SU-DHL-6 (cell line): ENCODE data around the gene RBM25.

Source experiments
- H2AFZ ChIP-seq: fragments of 200-600 bp; sonication (generic); 2 replicates; pipeline ENCODE4 v1.6.1; 2014; ENCODE audit warnings: low read depth, mild to moderate bottlenecking, moderate library complexity, mixed read lengths, antibody characterized with exemption, low read length; ENCODE audit not compliant: severe bottlenecking
- H3F3A ChIP-seq: fragments of 200-600 bp; shearing (Covaris generic); 2 replicates; pipeline ENCODE4 v1.6.0; 2016; ENCODE audit warnings: antibody characterized with exemption, mild to moderate bottlenecking; ENCODE audit not compliant: insufficient read depth
- H3K27ac ChIP-seq: fragments of 200-600 bp; sonication (generic); 2 replicates; pipeline ENCODE4 v1.5.1; 2016; ENCODE audit warnings: low read depth, mild to moderate bottlenecking, low read length, moderate library complexity, mixed read lengths
- H3K27me3 ChIP-seq: fragments of 200-600 bp; sonication (generic), shearing (Covaris generic); 2 replicates; pipeline ENCODE4 v1.6.0; 2014; ENCODE audit warnings: mild to moderate bottlenecking, low read length
- H3K36me3 ChIP-seq: fragments of 200-600 bp; sonication (generic); 2 replicates; pipeline ENCODE4 v1.6.1; 2014; ENCODE audit warnings: mild to moderate bottlenecking, low read length, mixed read lengths
- H3K4me2 ChIP-seq: fragments of 300-600, 200-600 bp; shearing (Covaris generic), sonication (generic); 2 replicates; pipeline ENCODE4 v1.6.0; 2014; ENCODE audit warnings: low read length, low read depth, mild to moderate bottlenecking; ENCODE audit not compliant: poor library complexity, severe bottlenecking
- H3K4me3 ChIP-seq: fragments of 200-600 bp; sonication (generic); 2 replicates; pipeline ENCODE4 v1.5.1; 2014; ENCODE audit warnings: antibody characterized with exemption, low read length, mild to moderate bottlenecking, mixed read lengths; ENCODE audit not compliant: insufficient read depth, poor library complexity, severe bottlenecking
- H3K79me2 ChIP-seq: fragments of 200-600 bp; sonication (generic); 2 replicates; pipeline ENCODE4 v1.6.1; 2014; ENCODE audit warnings: mild to moderate bottlenecking, low read length, moderate library complexity; ENCODE audit not compliant: insufficient read depth
- H3K9ac ChIP-seq: fragments of 200-600 bp; sonication (generic); 2 replicates; pipeline ENCODE4 v1.7.0; 2014; ENCODE audit warnings: mild to moderate bottlenecking, low read length
- H3K9me2 ChIP-seq: fragments of 200-600 bp; sonication (generic); replicated peaks from 2 replicates; pipeline ENCODE4 v1.6.1; 2014; ENCODE audit warnings: low read length; ENCODE audit not compliant: insufficient read depth
- H3K9me3 ChIP-seq: fragments of 200-600 bp; sonication (generic); 2 replicates; pipeline ENCODE4 v1.6.1; 2014; ENCODE audit warnings: low read length, mixed read lengths; ENCODE audit not compliant: insufficient read depth
- H4K20me1 ChIP-seq: fragments of 200-600 bp; sonication (generic); 2 replicates; pipeline ENCODE4 v1.6.1; 2014; ENCODE audit warnings: low read depth, mild to moderate bottlenecking, antibody characterized with exemption, low read length, moderate library complexity, mixed read lengths
- CTCF ChIP-seq: fragments of 200-600 bp; sonication (generic); IDR thresholded peaks from one replicate; pipeline ENCODE4 v1.5.1; 2017; ENCODE audit warnings: antibody characterized with exemption, mild to moderate bottlenecking, low read length, moderate library complexity; ENCODE audit not compliant: insufficient read depth, poor library complexity, severe bottlenecking
- EZH2phosphoT487 ChIP-seq: fragments of 200-600 bp; sonication (generic), shearing (Covaris generic); conservative IDR thresholded peaks from 2 replicates; pipeline ENCODE4 v1.6.1; 2018; ENCODE audit warnings: mild to moderate bottlenecking, antibody characterized with exemption, low read length, moderate library complexity, mixed read lengths

The RBM25 gene

DNA sequence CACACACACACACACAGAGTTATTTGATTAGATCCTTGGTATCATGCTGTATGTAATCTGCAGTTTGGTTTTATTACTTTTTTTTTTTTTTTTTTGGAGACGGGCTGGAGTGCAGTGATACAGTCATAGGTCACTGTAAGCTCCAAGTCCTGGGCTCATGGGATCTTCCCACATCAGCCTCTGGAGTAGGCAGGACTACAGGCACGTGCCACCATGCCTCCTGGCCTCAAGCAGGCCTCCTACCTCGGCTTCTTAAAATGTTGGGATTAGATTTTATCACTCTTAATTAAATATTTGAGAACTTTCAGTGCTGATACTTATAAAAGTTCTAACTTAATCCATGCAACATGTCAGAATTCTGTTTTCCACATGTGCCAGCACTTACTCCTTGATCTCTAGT lies 46.7 kb downstream of the RBM25 start:
- Histone ChIP-seq H3F3A (peaks cover 7% of the 10 kb centered on the region; the same call in 1 of the 2 replicates), H3K9ac (no peak overlapping the region), H3K36me3 (peaks cover 73% of the 10 kb centered on the region), H3K9me3 (no peaks in the 10 kb centered on the region), H3K4me3 (no peak overlapping the region), H3K79me2 (no peaks in the 10 kb centered on the region), H4K20me1 (no peaks in the 10 kb centered on the region), H3K27me3 (no peaks in the 10 kb centered on the region), H3K27ac (no peak overlapping the region), H3K9me2 (no peaks in the 10 kb centered on the region), H2AFZ (no peak overlapping the region), H3K4me2 (no peak overlapping the region)
- no peak for TF ChIP-seq CTCF
- no peak for TF ChIP-seq EZH2phosphoT487

- no peaks in the 10 kb centered on the region for H3K79me2 ChIP-seq
- H3K36me3 ChIP-seq, result peaks cover 68% of the 10 kb centered on the region
- no peak overlapping the region for H2AFZ ChIP-seq
- no peak overlapping the region for H3K9ac ChIP-seq
- H3K27me3 ChIP-seq, result no peaks in the 10 kb centered on the region
- no peaks in the 10 kb centered on the region for H3K9me2 ChIP-seq
- no peaks in the 10 kb centered on the region for H4K20me1 ChIP-seq
- H3K9me3 ChIP-seq, result no peaks in the 10 kb centered on the region
- H3K4me3 ChIP-seq, result no peak overlapping the region
- no peak overlapping the region for H3K27ac ChIP-seq
- TF ChIP-seq EZH2phosphoT487 (no peak), CTCF (no peak)
- H3F3A ChIP-seq, result peaks cover 7% of the 10 kb centered on the region; the same call in 1 of the 2 replicates
- H3K4me2 ChIP-seq, result no peak overlapping the region
Observed at GRCh38 chr14:73105727-73106126, 47.4 kb downstream of the RBM25 start.

- peaks cover 9% of the 10 kb centered on the region for H3F3A ChIP-seq
- H3K27me3 ChIP-seq, result no peaks in the 10 kb centered on the region
- no peak overlapping the region for H3K4me3 ChIP-seq
- H3K9me3 ChIP-seq, result no peaks in the 10 kb centered on the region
- H3K9ac ChIP-seq, result no peak overlapping the region
- TF ChIP-seq EZH2phosphoT487, result no peak
- TF ChIP-seq CTCF, result no peak
- H4K20me1 ChIP-seq, result no peaks in the 10 kb centered on the region
- H3K79me2 ChIP-seq, result peaks cover 6% of the 10 kb centered on the region
- H2AFZ ChIP-seq, result no peak overlapping the region
- H3K9me2 ChIP-seq, result no peaks in the 10 kb centered on the region
- H3K27ac ChIP-seq, result no peak overlapping the region
- H3K36me3 ChIP-seq, result peaks cover 44% of the 10 kb centered on the region
- no peak overlapping the region for H3K4me2 ChIP-seq
Observed at GRCh38 chr14:73116079-73116665, 57.8 kb downstream of the RBM25 start.
